Heart left ventricle (tissue), 13 donors: Measurements from ENCODE around the gene LRIT1.
A peak's percentile ranks its signal among the peaks of the same experiment; 100 is the strongest.

ENCODE experiments used
- POLR2A ChIP-seq, 2 donors: fragments of 450-650 bp; IDR thresholded peaks; one replicate each; pipeline ENCODE4 v1.6.1; 2017; ENCODE audit warnings: antibody characterized with exemption in 2 of 2, mild to moderate bottlenecking in 2 of 2, moderate library complexity in 2 of 2
- TF ChIP-seq, protein P1 (sequence below), 12 donors: fragments of 200-600 bp; sonication (generic) in 4 of 12; IDR thresholded peaks; one replicate each; pipeline versions ENCODE4 v1.5.0 to v1.8.0; 2018 to 2022; ENCODE audit warnings: antibody characterized with exemption in 12 of 12, mild to moderate bottlenecking in 5 of 12
- donor health status: ischemic (EF 13 %, LVEDD 7.1; RV severe dilation, severe dysfunction).
- donor health status: DM: no; HTN: yes; CAD: no.
- donor health status: DM: no; HTN: no; CAD: no.
- donor health status: ischemic (EF 25% LVEDD 6.9; RV normal size, moderate dysfunction).
- donor health status: ischemic (EF 25% LVEDD 5.7; RV mildly dilated, moderate dysfunction).
- donor health status: ischemic (EF 35%, LVEDD 5.7; RV mildly dilated, moderate dysfunction).
- donor health status: nonischemic (EF 11% LVEDD 7.7; RV severe dilation, severe dysfunction).
- donor health status: DM: yes; HTN: yes; CAD: no.
- donor health status: PGD.
- donor health status: ischemic (EF 29% LVEDD 5.4; RV normal size, mild dysfunction).
- donor health status: nonischemic (EF 23%, LVEDD 6.1; RV moderate dilation, normal function).

DNA sequence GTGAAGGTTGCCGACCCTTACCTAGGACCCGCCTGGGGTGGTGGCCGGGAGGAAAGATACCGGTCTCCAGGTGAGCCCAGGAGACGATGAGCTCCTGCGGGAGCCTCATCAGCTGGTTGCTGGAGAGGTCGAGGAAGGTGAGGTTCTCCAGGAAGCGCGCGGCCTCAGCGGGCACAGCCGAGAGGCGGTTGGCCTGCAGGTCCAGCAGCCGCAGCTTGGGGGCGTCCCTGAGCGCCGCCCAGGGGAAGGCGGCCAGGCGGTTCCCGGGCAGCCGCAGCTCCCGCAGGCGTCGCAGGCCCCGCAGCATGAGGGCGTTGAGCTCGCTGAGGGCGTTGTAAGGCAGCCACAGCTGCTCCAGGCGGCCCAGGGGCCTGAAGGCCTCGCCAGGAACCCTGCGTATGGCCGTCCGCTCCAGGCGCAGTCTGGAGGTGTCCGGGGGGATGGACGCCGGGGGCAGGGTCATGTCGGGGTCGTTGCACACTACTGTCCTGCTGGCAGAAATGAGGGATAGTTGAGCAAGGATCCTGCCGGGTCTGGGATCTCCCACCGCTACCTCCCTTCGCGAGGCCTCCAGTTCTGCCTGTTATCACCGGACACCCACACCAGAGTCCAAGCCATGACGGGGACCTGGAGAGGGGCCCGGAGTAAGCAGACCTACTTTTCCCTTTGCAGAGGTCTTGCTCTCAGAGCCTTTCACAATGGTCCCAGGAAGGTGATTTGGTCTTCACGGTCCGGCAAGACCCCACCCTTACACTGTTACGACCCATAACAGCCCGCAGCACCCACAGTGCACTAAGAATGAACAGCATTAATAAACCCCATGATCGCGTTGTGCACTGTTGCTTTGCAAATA is 3.9 kb downstream of the LRIT1 start:
- no peak for TF ChIP-seq POLR2A (IDR thresholded peaks at IDR 0.05)
- TF ChIP-seq, protein P1, sequence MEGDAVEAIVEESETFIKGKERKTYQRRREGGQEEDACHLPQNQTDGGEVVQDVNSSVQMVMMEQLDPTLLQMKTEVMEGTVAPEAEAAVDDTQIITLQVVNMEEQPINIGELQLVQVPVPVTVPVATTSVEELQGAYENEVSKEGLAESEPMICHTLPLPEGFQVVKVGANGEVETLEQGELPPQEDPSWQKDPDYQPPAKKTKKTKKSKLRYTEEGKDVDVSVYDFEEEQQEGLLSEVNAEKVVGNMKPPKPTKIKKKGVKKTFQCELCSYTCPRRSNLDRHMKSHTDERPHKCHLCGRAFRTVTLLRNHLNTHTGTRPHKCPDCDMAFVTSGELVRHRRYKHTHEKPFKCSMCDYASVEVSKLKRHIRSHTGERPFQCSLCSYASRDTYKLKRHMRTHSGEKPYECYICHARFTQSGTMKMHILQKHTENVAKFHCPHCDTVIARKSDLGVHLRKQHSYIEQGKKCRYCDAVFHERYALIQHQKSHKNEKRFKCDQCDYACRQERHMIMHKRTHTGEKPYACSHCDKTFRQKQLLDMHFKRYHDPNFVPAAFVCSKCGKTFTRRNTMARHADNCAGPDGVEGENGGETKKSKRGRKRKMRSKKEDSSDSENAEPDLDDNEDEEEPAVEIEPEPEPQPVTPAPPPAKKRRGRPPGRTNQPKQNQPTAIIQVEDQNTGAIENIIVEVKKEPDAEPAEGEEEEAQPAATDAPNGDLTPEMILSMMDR (IDR thresholded peaks at IDR 0.05): peak in 9 of 12 donors; percentile 13 to 43 (median 28)
